OCI-M1 (cell line): ENCODE results near the gene OR2T1.
"Not testable (repeated sequence)": the region's sequence is repeated elsewhere in the genome, so short reads cannot be mapped to it uniquely, and the experiment has no call there.

ENCODE experiments used
- DNase-seq: peaks from one replicate; lab custom pipeline; 2025; lab: John Stamatoyannopoulos, UW

The OR2T1 gene

DNA sequence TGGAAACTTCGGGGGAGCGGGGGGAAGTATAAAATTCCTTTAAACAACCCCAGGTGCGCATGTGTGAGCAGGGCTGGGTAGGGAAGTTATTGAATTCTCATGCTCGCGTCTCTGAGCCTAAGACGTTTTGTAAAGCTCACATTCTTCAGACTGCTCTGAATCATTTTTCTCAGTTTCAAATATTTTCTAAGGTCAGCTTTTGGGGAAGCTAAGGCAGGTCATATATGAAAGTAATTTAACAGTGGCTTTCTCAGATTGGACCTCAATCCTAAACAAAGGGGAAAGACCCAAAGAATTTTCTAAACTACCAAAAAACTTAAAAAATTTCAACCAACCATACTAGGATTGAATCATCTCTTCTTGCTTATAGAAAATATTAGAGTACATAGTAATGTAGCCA is 32.1 kb downstream of the OR2T1 start:
- DNase-seq: not testable (repeated sequence)

- DNase-seq: not testable (repeated sequence)
These were observed 33.5 kb downstream of the OR2T1 start for GRCh38 chr1:248436303-248436702.

DNA sequence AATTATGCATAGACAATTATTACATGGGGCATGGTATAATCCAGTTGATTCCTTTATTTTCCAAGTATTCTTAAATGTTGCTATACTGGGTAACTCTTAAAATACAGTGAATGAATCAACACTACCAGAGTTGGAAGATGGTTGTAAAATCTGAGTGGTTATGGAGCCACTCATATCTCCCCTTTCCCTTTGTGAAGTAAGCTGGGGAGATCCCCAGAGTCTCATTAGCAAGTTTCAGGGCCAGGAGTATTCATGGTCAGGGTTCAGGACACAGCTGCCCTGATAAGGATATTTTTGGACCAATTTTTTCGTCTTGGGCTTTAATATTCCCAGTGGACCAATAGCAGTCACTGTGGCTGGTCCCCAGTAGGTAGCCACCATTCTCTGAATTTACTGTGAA is 35.8 kb downstream of the OR2T1 start:
- not testable (repeated sequence) for DNase-seq

DNA sequence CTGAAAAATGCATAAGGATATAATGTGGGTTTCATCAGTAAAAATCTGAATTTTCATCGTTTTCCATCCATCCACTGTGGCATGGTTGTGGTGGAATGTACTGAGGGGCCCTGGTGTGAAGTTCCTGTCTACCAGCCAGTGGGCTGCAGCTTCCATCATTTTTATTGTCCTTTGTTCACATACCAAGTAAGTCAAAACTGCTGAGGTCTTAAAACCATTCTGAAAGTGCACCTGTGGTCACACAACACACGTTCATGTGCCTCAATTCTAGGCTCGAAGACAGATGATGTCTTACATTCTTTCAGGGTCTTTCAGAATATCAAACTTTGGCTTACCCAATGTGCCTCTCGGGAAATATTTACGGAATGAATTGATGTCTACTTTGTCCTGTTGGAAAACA is 36.4 kb downstream of the OR2T1 start:
- DNase-seq: not testable (repeated sequence)

- DNase-seq: not testable (repeated sequence)
These were observed 39.8 kb downstream of the OR2T1 start for GRCh38 chr1:248442500-248443277.

GRCh38 chr1:248444603-248445002 is 41.8 kb downstream of the OR2T1 start:
- peak; percentile 75 for DNase-seq

- DNase-seq: peak; percentile 38
These were observed 42.6 kb downstream of the OR2T1 start, which contains the start of gene OR2T2 for GRCh38 chr1:248445399-248445798. TSS of gene OR2T2 (plus strand) at chr1:248445637. CDS start at chr1:248452798, 7,161 bp downstream.

- not testable (repeated sequence) for DNase-seq
These were observed 45.7 kb downstream of the OR2T1 start for GRCh38 chr1:248448409-248449074.

DNA sequence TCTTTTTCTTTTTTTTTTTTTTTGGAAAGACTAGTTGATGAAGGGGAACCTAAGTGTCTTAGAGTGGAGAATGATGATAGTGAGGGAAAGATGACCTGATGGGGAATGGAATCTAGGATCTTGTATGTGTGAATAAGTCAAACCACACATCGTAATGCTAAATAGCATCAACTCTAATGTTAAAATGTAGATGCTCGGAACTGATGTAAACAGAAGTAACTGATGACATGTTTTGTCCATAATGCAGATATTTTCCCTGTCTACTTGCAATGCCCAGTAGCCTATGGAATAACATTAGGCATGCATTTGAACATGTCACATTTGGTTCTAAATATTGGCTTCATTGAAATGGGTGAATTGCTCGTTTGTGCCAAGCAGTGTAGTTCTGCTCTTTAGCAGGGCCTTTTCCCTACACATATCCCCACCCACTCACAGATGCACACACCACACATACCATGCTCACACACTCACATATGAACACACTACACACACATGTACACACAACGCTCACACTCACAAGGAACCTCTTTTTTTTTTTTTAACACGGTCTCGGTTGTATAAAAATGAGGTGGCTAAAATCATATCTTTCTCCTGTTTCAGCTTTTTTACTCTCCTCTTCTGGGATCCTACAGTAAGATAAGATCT is 47.1 kb downstream of the OR2T1 start:
- not testable (repeated sequence) for DNase-seq

DNA sequence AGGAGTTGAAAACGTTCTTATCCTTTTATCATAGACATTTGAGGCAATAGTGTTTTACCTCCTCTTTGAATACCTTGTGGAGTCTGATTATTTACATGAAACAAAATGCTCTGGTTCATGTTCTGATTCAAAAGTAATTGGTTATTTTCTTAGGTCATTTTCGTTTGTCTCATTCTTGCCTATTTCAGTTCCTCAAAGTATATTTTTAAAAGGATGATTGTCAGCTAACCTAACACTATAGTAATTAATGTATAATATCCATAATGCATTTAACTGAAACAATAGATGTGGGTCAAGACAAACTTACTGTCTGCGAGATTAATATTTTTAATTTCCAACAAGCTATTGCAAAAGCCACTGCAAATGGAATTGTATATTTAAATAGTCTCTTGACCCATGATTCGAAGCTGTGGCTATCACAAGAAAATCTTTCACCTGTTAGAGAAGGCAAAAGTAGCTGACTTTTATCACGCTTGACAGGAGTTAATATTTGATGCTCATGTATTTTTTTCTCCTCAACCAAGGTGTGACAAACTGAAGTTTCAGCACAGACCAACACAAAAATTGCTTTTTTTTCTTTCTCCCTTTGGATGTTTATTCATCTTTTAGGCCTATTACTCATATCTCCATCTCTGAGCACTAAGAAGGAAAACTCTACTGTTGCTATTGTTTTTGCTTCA is 47.8 kb downstream of the OR2T1 start:
- DNase-seq: not testable (repeated sequence)

DNA sequence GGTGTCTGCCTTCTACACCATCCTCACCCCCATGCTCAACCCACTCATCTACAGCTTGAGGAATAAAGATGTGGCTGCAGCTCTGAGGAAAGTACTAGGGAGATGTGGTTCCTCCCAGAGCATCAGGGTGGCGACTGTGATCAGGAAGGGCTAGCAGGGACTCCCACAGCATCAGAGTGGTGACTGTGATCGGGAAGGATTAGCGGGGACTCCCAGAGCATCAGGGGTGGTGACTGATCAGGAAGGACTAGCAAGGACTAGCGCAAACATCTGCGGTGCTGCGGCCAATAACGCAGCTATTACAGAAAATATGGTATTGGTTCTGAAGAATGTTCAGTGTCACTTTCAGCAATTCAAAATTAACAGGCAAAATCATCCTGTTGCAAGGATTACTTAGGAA is 50.8 kb downstream of the OR2T1 start:
- DNase-seq: not testable (repeated sequence)

- not testable (repeated sequence) for DNase-seq
These were observed 52.2 kb downstream of the OR2T1 start for GRCh38 chr1:248455045-248455444.

- DNase-seq: not testable (repeated sequence)
These were observed 53.8 kb downstream of the OR2T1 start for GRCh38 chr1:248456635-248457034.
